ENCODE measurements around the gene CELSR3. TPM values are rescaled to one million over a fixed set of nuclear protein-coding genes. Genes with fewer than 3 reads are reported as not detected.

Gene CELSR3
- polyA plus RNA-seq, 4 donors: 0.27 to 2.8 (median 1.1) TPM

DNA sequence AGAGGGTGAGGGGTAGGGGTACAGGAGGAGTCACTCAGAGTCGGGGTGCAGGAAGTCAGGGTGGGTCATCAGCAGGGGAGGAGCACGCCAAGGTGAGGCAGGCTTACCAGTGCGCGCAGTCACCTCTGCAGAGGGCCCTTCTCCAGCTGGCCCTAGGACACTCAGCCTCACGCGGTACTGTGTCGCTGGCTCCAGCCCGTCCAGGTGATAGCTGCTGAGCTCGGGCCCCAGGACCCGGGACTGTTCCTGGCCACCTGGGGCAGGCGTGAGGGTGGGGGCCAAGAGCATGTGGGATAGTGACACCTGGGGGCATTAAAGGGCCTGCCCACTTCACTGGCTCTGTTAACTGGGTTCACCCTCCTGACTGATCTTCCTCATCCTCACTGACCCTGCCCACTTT, 75.0 kb downstream of the CELSR3 start:
- H3K4me1 ChIP-seq (ENCODE audit: control insufficient read depth in 3 of 3, insufficient read depth in 2 of 3, low read depth in 1 of 3, low read length in 2 of 3): no peaks in the 10 kb centered on the region
- FAIRE-seq: no peak
- 41 to 80% (median 69%) methylated on average over 8 to 11 of the region's 11 CpGs for WGBS, 3 donors

More for the DNA sequence above, 75.0 kb downstream of the CELSR3 start:
- Histone ChIP-seq H3K4me3 (ENCODE audit: low read depth in 1 of 3, low read length in 3 of 3) (no peak overlapping the region), H3K27ac (ENCODE audit: low read depth in 1 of 3, low read length in 2 of 3) (no peak overlapping the region), H3K36me3 (ENCODE audit: control insufficient read depth in 3 of 3, insufficient read depth in 2 of 3, low read depth in 1 of 3, low read length in 3 of 3) (peaks cover 0 to 89% (median 0%) of the 10 kb centered on the region in 3 donors), H3K9me3 (ENCODE audit: control insufficient read depth in 2 of 2, insufficient read depth in 1 of 2, low read depth in 1 of 2, low read length in 1 of 2) (no peaks in the 10 kb centered on the region), H3K27me3 (ENCODE audit: control insufficient read depth in 3 of 3, insufficient read depth in 3 of 3, low read length in 3 of 3) (no peaks in the 10 kb centered on the region)
- no peak for DNase-seq

Other genes starting within 250 kb of the CELSR3 start
- 100 to 1,000 TPM in 1 of 4 donors, 10 to 100 TPM in 3; 56.5 to 129 (median 60.4) TPM for gene PLXNB1, start 232.8 kb downstream of the CELSR3 start, polyA plus RNA-seq
- gene CCDC51, start 222.8 kb downstream of the CELSR3 start, polyA plus RNA-seq: 10 to 100 TPM; 11.1 to 22.6 (median 21.7) TPM
- 100 to 1,000 TPM; 292 to 744 (median 524) TPM for gene TMA7, start 222.6 kb downstream of the CELSR3 start, polyA plus RNA-seq
- 1 to 10 TPM; 1.1 to 6.8 (median 3.2) TPM for gene ATRIP, start 216.1 kb downstream of the CELSR3 start, polyA plus RNA-seq
- gene SHISA5, start 158.7 kb downstream of the CELSR3 start, polyA plus RNA-seq: 100 to 1,000 TPM in 2 of 4 donors, 10 to 100 TPM in 2; 68.2 to 220 (median 106) TPM
- 10 to 100 TPM; 11.3 to 44.5 (median 19.1) TPM for gene PFKFB4, start 106.1 kb downstream of the CELSR3 start, polyA plus RNA-seq
- under 1 TPM in 2 of 4 donors, not detected in 2; 0.13 to 0.65 TPM for gene UCN2, start 99.1 kb downstream of the CELSR3 start, polyA plus RNA-seq
- 100 to 1,000 TPM in 1 of 4 donors, 10 to 100 TPM in 2, 1 to 10 TPM in 1; 8.0 to 120 (median 19.3) TPM for gene COL7A1, start 67.6 kb downstream of the CELSR3 start, polyA plus RNA-seq
- 100 to 1,000 TPM; 291 to 692 (median 452) TPM for gene UQCRC1, start 53.2 kb downstream of the CELSR3 start, polyA plus RNA-seq
- under 1 TPM in 2 of 4 donors, not detected in 2; 0.21 to 0.24 TPM for gene TMEM89, start 41.1 kb downstream of the CELSR3 start, polyA plus RNA-seq
- 10 to 100 TPM; 14.3 to 74.0 (median 30.4) TPM for gene SLC26A6, start 27.4 kb downstream of the CELSR3 start, polyA plus RNA-seq
- gene NCKIPSD, start 23.0 kb upstream of the CELSR3 start, polyA plus RNA-seq: 10 to 100 TPM in 3 of 4 donors, 1 to 10 TPM in 1; 8.9 to 16.7 (median 14.5) TPM
- 100 to 1,000 TPM in 2 of 4 donors, 10 to 100 TPM in 2; 79.5 to 167 (median 108) TPM for gene IP6K2, start 54.3 kb upstream of the CELSR3 start, polyA plus RNA-seq
- 10 to 100 TPM in 3 of 4 donors, 1 to 10 TPM in 1; 8.9 to 24.1 (median 15.5) TPM for gene PRKAR2A, start 185.0 kb upstream of the CELSR3 start, polyA plus RNA-seq
- gene SLC25A20, start 236.0 kb upstream of the CELSR3 start, polyA plus RNA-seq: 100 to 1,000 TPM in 1 of 4 donors, 10 to 100 TPM in 3; 38.3 to 150 (median 76.4) TPM

All from small intestine (tissue), 7 donors.